ENCODE results near the gene GRK2.

Gene GRK2

DNA sequence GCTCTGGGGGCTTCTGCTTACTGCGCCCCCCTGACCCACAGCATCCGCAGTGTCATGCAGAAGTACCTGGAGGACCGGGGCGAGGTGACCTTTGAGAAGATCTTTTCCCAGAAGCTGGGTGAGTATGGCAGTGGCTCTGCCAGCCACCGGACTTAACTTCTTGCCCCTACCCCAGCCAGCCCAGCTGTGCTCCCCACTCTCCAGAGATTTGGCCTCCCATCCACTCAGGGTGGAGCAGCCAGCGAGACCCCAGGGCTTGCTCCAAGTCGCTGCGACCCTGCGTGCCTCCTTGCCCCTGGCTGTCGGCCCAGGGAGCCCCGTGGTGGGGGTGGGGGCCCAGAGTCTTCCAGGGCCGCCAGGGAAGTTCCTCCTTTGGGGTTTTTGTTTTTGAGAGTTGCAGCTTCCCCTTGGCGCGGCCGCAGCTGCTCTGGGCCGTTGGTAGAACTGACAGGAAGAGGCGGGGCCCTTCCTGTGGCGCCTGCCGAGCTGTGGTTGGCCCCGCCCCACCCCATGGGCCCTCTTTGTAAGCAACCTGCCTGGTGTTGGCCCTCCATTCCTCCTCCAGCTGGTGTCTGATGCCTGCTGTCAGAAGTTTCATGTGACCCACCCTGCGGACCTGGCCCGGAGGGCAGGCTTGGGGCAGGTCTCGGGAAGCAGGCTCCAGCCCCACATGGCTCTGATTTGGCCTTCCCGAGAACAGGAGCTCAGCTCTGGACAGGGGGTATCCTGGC, 11.1 kb downstream of the GRK2 start:
- Histone ChIP-seq H3K27me3 (ENCODE audit: control insufficient read depth, insufficient read depth, low read length, poor library complexity, severe bottlenecking) (no peaks in the 10 kb centered on the region), H3K27ac (ENCODE audit: insufficient read depth, low read depth, low read length, poor library complexity, severe bottlenecking) (peak overlapping the region; percentile 69), H3K9me3 (ENCODE audit: control insufficient read depth, low read length) (no peaks in the 10 kb centered on the region), H3K36me3 (ENCODE audit: control insufficient read depth, insufficient read depth, low read length) (peaks cover 22% of the 10 kb centered on the region), H3K4me3 (ENCODE audit: insufficient read depth, low read depth, low read length) (peak overlapping the region; percentile 10), H3K4me1 (ENCODE audit: control insufficient read depth, insufficient read depth, low read length) (peaks cover 16% of the 10 kb centered on the region)
- 46 to 47% methylated on average over 24 of the region's 24 CpGs for WGBS, 2 experiments

DNA sequence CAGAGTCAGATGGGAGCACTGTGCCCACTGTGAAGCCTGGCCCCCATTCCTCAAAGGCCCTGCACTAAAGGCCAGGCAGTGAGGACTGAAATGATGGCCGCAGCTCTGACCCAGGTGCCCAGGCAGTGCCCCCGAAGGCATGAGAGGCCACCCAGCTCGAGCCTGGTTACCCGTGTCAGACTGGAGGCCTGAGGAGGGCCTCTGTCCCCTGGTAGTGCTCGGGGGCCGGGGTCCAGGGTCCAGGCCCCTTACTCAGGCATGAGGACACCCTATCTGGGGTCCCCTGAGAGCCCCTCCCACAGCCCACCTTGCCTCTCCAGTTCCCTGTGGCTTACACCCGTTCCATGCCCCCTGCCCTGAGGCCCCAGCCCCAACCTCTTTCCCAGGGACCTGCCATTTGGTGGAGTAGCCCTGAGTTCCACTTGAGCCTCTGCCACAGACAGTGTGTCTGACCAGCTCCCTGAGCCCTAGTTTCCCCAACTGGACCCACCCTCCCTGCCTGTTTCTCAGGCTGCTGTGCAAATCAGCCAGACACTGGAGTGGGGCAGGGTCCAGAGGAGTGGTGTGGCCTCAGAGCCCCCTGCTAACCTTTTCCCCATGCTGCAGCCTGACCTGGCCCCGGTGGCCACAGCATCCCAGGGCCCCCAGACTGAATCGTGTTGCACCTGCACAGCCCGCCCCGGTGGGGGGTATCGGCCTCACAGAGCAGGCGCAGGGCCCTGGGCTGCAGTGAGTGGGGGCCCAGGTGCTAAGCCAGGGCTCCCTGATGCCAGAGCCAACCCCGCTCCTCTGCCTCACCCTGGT, 12.1 kb downstream of the GRK2 start:
- peaks cover 16% of the 10 kb centered on the region for H3K4me1 ChIP-seq (ENCODE audit: control insufficient read depth, insufficient read depth, low read length)
- WGBS, 2 experiments: 94 to 95% methylated on average over 14 of the region's 14 CpGs
- peaks cover 32% of the 10 kb centered on the region for H3K36me3 ChIP-seq (ENCODE audit: control insufficient read depth, insufficient read depth, low read length)
- no peak overlapping the region for H3K4me3 ChIP-seq (ENCODE audit: insufficient read depth, low read depth, low read length)
- no peaks in the 10 kb centered on the region for H3K9me3 ChIP-seq (ENCODE audit: control insufficient read depth, low read length)
- H3K27me3 ChIP-seq (ENCODE audit: control insufficient read depth, insufficient read depth, low read length, poor library complexity, severe bottlenecking): no peaks in the 10 kb centered on the region
- no peak overlapping the region for H3K27ac ChIP-seq (ENCODE audit: insufficient read depth, low read depth, low read length, poor library complexity, severe bottlenecking)

DNA sequence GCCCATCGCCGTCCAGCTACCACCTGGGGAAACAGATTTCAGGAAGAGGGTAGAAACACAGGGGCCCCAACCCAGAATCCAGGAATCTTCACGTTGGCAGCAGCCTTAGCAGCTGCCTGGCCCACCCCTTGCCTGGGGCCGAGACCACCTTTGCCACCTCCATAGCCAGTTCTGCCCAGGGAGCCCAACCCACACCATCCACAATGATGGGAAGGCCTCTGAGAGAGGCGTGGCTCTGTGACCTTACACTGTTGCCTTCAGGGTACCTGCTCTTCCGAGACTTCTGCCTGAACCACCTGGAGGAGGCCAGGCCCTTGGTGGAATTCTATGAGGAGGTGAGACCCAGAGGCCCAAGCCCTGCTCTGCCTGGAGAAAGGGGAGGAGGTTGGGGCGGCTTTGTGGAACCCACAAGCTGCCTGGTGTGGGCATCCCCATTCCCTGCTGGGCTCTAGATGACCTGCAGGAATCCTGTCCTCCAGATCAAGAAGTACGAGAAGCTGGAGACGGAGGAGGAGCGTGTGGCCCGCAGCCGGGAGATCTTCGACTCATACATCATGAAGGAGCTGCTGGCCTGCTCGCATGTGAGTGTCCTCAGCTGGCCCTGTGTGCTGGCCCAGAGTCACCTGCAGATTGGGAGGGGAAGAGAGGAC, 12.8 kb downstream of the GRK2 start:
- Histone ChIP-seq H3K4me3 (ENCODE audit: insufficient read depth, low read depth, low read length) (no peak overlapping the region), H3K9me3 (ENCODE audit: control insufficient read depth, low read length) (no peaks in the 10 kb centered on the region), H3K36me3 (ENCODE audit: control insufficient read depth, insufficient read depth, low read length) (peaks cover 39% of the 10 kb centered on the region), H3K27ac (ENCODE audit: insufficient read depth, low read depth, low read length, poor library complexity, severe bottlenecking) (no peak overlapping the region), H3K27me3 (ENCODE audit: control insufficient read depth, insufficient read depth, low read length, poor library complexity, severe bottlenecking) (no peaks in the 10 kb centered on the region), H3K4me1 (ENCODE audit: control insufficient read depth, insufficient read depth, low read length) (peaks cover 13% of the 10 kb centered on the region)
- WGBS, 2 experiments: 95 to 96% methylated on average over 14 of the region's 14 CpGs

- Histone ChIP-seq H3K27me3 (ENCODE audit: control insufficient read depth, insufficient read depth, low read length, poor library complexity, severe bottlenecking) (no peaks in the 10 kb centered on the region), H3K9me3 (ENCODE audit: control insufficient read depth, low read length) (no peaks in the 10 kb centered on the region), H3K27ac (ENCODE audit: insufficient read depth, low read depth, low read length, poor library complexity, severe bottlenecking) (no peak overlapping the region), H3K4me3 (ENCODE audit: insufficient read depth, low read depth, low read length) (no peak overlapping the region), H3K4me1 (ENCODE audit: control insufficient read depth, insufficient read depth, low read length) (peaks cover 13% of the 10 kb centered on the region), H3K36me3 (ENCODE audit: control insufficient read depth, insufficient read depth, low read length) (peaks cover 43% of the 10 kb centered on the region)
- 94% methylated on average over 17 of the region's 17 CpGs for WGBS, 2 experiments
These were observed 13.5 kb downstream of the GRK2 start for GRCh38 chr11:67279589-67280340.

DNA sequence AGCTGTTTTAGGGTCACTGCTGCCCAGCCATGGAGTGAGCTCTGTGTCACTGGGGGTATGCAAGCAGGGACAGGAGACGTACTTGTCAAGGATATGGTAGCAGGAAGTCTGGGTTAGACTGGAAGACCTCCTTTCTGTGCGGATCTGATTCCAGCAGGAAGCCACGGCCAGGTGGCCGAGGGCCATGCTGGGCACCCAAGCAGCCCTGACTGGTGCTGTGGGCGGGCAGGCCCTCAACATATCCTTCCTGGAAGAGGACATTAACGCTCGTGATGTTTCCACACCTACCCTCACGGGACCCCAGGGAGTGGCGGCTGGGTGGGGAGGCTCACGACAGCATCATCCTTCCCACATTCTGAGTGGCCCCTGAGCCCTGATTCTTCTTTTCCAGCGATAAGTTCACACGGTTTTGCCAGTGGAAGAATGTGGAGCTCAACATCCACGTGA, 14.1 kb downstream of the GRK2 start:
- 94 to 96% methylated on average over 13 of the region's 13 CpGs for whole genome bisulfite sequencing, 2 experiments
- H3K27ac ChIP-seq (ENCODE audit: insufficient read depth, low read depth, low read length, poor library complexity, severe bottlenecking): no peak overlapping the region
- H3K4me3 ChIP-seq (ENCODE audit: insufficient read depth, low read depth, low read length): no peak overlapping the region
- no peaks in the 10 kb centered on the region for H3K9me3 ChIP-seq (ENCODE audit: control insufficient read depth, low read length)
- H3K27me3 ChIP-seq (ENCODE audit: control insufficient read depth, insufficient read depth, low read length, poor library complexity, severe bottlenecking): no peaks in the 10 kb centered on the region
- H3K4me1 ChIP-seq (ENCODE audit: control insufficient read depth, insufficient read depth, low read length): peaks cover 13% of the 10 kb centered on the region
- peaks cover 43% of the 10 kb centered on the region for H3K36me3 ChIP-seq (ENCODE audit: control insufficient read depth, insufficient read depth, low read length)

DNA sequence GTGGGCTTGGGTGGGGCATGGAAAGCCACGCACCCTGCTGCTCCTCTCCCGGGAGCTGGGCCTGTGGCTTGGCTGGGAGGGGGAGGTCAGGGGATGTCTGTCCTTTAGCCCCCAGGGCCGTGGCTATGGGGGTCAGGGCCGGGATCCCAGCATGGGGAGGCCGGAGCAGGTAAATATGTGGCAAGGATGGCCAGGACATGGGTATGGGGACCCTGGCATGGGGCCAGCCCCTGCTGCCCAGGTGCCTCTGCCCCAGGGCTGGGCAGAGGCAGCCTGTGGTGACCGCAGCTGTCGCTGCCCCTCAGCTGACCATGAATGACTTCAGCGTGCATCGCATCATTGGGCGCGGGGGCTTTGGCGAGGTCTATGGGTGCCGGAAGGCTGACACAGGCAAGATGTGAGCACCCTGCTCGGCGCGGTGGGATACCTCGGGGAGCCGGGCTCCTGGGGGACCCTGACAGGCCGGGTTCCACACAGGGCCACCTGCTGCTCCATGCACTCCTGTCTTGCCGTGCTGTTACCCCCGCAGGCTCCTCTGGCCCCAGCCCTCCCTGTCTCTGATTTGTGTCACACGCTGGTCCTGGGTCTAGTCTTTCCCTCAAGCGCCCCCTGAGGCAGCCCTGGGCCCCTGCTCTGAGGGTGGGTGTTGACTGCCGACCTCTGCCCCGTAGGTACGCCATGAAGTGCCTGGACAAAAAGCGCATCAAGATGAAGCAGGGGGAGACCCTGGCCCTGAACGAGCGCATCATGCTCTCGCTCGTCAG, 14.7 kb downstream of the GRK2 start:
- H3K4me1 ChIP-seq (ENCODE audit: control insufficient read depth, insufficient read depth, low read length): peaks cover 13% of the 10 kb centered on the region
- no peak overlapping the region for H3K4me3 ChIP-seq (ENCODE audit: insufficient read depth, low read depth, low read length)
- peaks cover 43% of the 10 kb centered on the region for H3K36me3 ChIP-seq (ENCODE audit: control insufficient read depth, insufficient read depth, low read length)
- H3K9me3 ChIP-seq (ENCODE audit: control insufficient read depth, low read length): no peaks in the 10 kb centered on the region
- H3K27ac ChIP-seq (ENCODE audit: insufficient read depth, low read depth, low read length, poor library complexity, severe bottlenecking): no peak overlapping the region
- 95 to 97% methylated on average over 31 of the region's 31 CpGs for WGBS, 2 experiments
- H3K27me3 ChIP-seq (ENCODE audit: control insufficient read depth, insufficient read depth, low read length, poor library complexity, severe bottlenecking): no peaks in the 10 kb centered on the region

- Histone ChIP-seq H3K36me3 (ENCODE audit: control insufficient read depth, insufficient read depth, low read length) (peaks cover 43% of the 10 kb centered on the region), H3K4me3 (ENCODE audit: insufficient read depth, low read depth, low read length) (no peak overlapping the region), H3K4me1 (ENCODE audit: control insufficient read depth, insufficient read depth, low read length) (peaks cover 12% of the 10 kb centered on the region), H3K27ac (ENCODE audit: insufficient read depth, low read depth, low read length, poor library complexity, severe bottlenecking) (no peak overlapping the region), H3K27me3 (ENCODE audit: control insufficient read depth, insufficient read depth, low read length, poor library complexity, severe bottlenecking) (no peaks in the 10 kb centered on the region), H3K9me3 (ENCODE audit: control insufficient read depth, low read length) (no peaks in the 10 kb centered on the region)
- 95 to 96% methylated on average over 27 of the region's 27 CpGs for WGBS, 2 experiments
These were observed 15.4 kb downstream of the GRK2 start for GRCh38 chr11:67281552-67282150.

DNA sequence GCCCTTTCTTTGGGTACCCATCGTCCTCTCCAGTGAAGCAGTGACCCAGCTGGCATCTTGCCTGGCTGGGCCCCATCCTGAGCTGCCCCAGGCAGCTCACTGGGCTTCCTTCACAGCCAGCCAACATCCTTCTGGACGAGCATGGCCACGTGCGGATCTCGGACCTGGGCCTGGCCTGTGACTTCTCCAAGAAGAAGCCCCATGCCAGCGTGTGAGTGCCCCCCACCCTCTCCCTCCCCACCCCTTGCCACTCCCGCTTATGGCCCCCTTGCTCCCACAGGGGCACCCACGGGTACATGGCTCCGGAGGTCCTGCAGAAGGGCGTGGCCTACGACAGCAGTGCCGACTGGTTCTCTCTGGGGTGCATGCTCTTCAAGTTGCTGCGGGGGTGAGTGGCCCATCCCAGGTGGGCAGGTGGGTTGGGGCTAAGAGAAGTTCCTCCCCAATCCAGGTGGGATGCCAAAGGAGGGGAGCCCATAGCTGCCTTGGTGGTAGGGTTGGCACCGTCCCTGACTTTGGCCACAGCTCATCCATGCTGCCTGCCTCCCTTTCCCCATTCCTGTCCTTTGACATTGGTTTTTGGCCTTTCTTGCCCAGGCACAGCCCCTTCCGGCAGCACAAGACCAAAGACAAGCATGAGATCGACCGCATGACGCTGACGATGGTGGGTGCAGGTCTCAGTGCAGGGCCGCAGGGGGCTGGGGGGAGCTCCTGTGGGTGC, 16.0 kb downstream of the GRK2 start:
- Histone ChIP-seq H3K4me3 (ENCODE audit: insufficient read depth, low read depth, low read length) (no peak overlapping the region), H3K36me3 (ENCODE audit: control insufficient read depth, insufficient read depth, low read length) (peaks cover 43% of the 10 kb centered on the region), H3K27me3 (ENCODE audit: control insufficient read depth, insufficient read depth, low read length, poor library complexity, severe bottlenecking) (no peaks in the 10 kb centered on the region), H3K9me3 (ENCODE audit: control insufficient read depth, low read length) (no peaks in the 10 kb centered on the region), H3K4me1 (ENCODE audit: control insufficient read depth, insufficient read depth, low read length) (peaks cover 5% of the 10 kb centered on the region), H3K27ac (ENCODE audit: insufficient read depth, low read depth, low read length, poor library complexity, severe bottlenecking) (no peak overlapping the region)
- WGBS, 2 experiments: 96% methylated on average over 20 of the region's 20 CpGs
